Epithelial cell of esophagus (primary cell): Measurements from ENCODE around the gene TCP1.
"Not testable (repeated sequence)": the region's sequence is repeated elsewhere in the genome, so short reads cannot be mapped to it uniquely, and the experiment has no call there.

ENCODE experiments used
- DNase-seq: peaks from one replicate; pipeline ENCODE4 v3.0.0; 2010; ENCODE audit warnings: low read depth
- H3K4me3 ChIP-seq: 2 replicates; pipeline ENCODE4 v1.5.1; 2011; ENCODE audit warnings: mild to moderate bottlenecking, low read length, control low read depth
- CTCF ChIP-seq: IDR thresholded peaks from 2 replicates; pipeline ENCODE4 v1.5.1; 2011; ENCODE audit warnings: low read depth, mild to moderate bottlenecking, low read length, control low read depth, inconsistent platforms; ENCODE audit not compliant: insufficient read depth; ENCODE audit errors: missing control alignments

TCP1 gene

GRCh38 chr6:159739341-159739740 lies 50.1 kb downstream of the TCP1 start:
- no peak overlapping the region for H3K4me3 ChIP-seq
- no peak for TF ChIP-seq CTCF
- no peak for DNase-seq

- no peak for TF ChIP-seq CTCF
- no peak for DNase-seq
- no peak overlapping the region for H3K4me3 ChIP-seq
Measured at GRCh38 chr6:159736908-159737307, 52.5 kb downstream of the TCP1 start.

DNA sequence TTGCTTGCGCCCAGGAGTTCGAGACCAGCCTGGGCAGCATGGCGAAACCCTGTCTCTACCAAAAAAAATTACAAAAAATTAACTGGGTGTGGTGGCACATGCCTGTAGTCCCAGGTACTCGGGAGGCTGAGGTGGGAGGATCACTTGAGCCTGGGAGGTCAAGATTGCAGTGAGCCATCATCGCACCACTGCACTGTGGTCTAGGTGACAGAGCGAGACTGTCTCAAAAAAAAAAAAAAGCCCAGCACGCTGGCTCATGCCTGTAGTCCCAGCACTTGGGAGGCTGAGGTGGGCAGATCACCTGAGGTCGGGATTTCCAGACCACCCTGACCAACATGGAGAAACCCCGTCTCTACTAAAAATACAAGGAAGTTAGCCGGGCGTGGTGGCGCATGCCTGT lies 56.0 kb downstream of the TCP1 start:
- DNase-seq, H3K4me3 ChIP-seq: not testable (repeated sequence)

DNA sequence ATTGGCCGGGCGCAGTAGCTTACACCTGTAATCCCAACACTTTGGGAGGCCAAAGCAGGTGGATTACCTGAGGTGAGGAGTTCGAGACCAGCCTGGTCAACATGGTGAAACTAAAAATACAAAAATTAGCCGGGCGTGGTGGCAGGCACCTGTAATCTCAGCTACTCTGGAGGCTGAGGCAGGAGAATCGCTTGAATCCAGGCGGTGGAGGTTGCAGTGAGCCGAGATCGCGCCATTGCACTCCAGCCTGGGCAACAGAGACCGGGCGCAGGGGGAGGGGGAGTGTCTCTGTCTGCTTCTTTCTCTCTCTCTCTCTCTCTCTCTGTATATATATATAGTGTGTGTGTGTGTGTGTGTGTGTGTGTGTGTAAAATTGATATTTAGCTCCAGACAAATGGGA lies 56.9 kb downstream of the TCP1 start:
- not testable (repeated sequence) for H3K4me3 ChIP-seq, DNase-seq

- TF ChIP-seq CTCF: no peak
- H3K4me3 ChIP-seq: no peak overlapping the region
- no peak for DNase-seq
Measured at GRCh38 chr6:159730332-159730676, 59.1 kb downstream of the TCP1 start.

DNA sequence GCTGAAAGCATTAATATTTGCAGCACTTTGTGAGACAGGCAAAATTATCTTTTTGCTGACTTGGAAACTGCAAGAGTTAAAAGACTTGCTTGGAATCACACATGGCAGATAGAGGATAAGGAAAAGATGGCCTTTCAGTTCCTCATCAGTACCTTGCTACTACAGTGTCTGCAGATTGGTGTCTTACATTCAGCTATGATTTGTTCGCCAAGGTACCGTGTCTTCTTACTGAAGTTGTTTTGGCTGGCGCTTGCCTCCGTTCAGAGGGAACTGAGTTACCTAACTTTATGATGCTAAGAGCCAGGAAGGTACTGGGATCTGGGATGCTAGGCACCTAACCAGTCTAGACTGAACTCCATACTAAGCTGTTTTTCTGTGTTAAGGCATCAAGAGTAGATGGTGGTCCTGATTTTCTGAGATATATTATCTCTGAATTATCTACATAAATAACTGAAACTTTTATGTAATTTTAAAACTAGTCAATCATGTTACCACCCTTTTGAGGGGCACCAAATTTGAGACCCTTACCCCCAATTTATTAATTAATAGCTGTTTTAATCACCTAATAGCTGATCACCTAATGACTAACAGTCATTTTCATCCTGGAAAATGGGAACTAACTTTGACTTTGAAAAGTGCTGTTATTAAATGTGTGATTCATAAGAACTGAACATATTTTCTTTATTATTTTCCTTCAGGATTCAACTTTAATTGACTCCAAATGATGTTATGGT lies 59.6 kb downstream of the TCP1 start:
- peak overlapping the region; percentile 84 for H3K4me3 ChIP-seq
- DNase-seq: peak; percentile 24
- TF ChIP-seq CTCF: no peak

GRCh38 chr6:159728531-159728964 lies 60.9 kb downstream of the TCP1 start:
- peak overlapping the region; percentile 84 for H3K4me3 ChIP-seq
- peak; percentile 13 for DNase-seq
- no peak for TF ChIP-seq CTCF
